Measurements from ENCODE around the gene RARA.

The RARA gene

GRCh38 chr17:40321961-40322357 is 13.0 kb downstream of the RARA start:
- no peak for TF ChIP-seq CTCF (IDR thresholded peaks at IDR 0.05; ENCODE audit: low read depth, low read length)
- H3K4me3 ChIP-seq (ENCODE audit: low read depth, low read length), result peak overlapping the region; percentile 51

GRCh38 chr17:40322358-40323315 is 13.7 kb downstream of the RARA start:
- TF ChIP-seq CTCF (IDR thresholded peaks at IDR 0.05; ENCODE audit: low read depth, low read length), result no peak
- peak overlapping the region; percentile 51 for H3K4me3 ChIP-seq (ENCODE audit: low read depth, low read length)

GRCh38 chr17:40323391-40324381 is 14.7 kb downstream of the RARA start:
- H3K4me3 ChIP-seq (ENCODE audit: low read depth, low read length), result no peak overlapping the region; the same call in 1 of the 2 replicates
- no peak for TF ChIP-seq CTCF (IDR thresholded peaks at IDR 0.05; ENCODE audit: low read depth, low read length)

GRCh38 chr17:40325156-40326013 is 16.4 kb downstream of the RARA start:
- no peak overlapping the region for H3K4me3 ChIP-seq (ENCODE audit: low read depth, low read length)
- TF ChIP-seq CTCF (IDR thresholded peaks at IDR 0.05; ENCODE audit: low read depth, low read length), result no peak

- no peak overlapping the region for H3K4me3 ChIP-seq (ENCODE audit: low read depth, low read length)
- no peak for TF ChIP-seq CTCF (IDR thresholded peaks at IDR 0.05; ENCODE audit: low read depth, low read length)
These were observed 17.2 kb downstream of the RARA start for GRCh38 chr17:40326014-40326831.

GRCh38 chr17:40326832-40327199 is 17.8 kb downstream of the RARA start:
- no peak for TF ChIP-seq CTCF (IDR thresholded peaks at IDR 0.05; ENCODE audit: low read depth, low read length)
- H3K4me3 ChIP-seq (ENCODE audit: low read depth, low read length), result no peak overlapping the region

Measured in WI38 (cell line).